ENCODE measurements around the gene CPNE5. TPM values are rescaled to one million over a fixed set of nuclear protein-coding genes. Genes with fewer than 3 reads are reported as not detected.

Gene CPNE5
- total and polyA plus RNA-seq, 2 donors (not counting 1 experiment from before 2014, with no cell fraction given), result 0.02 TPM; not detected in 1

DNA sequence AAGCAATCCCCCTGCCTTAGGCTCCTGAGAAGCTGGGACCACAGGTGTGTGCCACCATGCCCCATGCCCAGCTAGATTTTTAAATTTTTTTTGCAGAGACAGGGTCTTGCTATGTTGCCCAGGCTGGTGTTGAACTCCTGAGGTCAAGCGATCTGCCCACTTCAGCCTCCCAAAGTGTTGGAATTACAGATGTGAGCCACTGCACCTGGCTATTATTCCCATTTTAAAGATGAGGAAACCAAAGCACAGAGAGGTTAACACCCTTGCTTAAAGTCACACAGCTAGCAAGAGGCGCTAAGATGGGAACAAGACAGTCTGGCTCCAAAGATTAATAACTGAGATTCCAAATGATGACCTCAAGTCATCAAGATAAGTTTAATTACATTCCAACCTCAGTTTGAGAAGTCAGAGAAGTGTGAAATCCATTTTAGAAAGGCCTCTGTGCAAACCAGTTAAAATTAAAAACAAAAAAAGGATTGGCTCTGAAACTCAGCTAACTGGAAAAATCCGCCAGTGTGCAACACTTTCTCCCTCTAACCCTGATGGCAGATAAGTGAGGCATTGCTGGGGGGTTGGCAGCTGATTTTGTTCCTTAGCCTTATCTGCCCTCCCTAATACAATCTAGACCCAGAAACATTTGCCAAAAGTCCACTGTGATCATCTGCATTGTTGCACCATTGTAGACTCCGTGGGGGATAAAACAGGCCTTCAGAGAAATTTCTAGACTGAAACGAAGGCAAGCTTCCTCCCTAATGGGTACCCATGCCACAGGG is 55.5 kb downstream of the CPNE5 start:
- Histone ChIP-seq H3K27me3 (ENCODE audit: control insufficient read depth, insufficient read depth, low read length) (peaks cover 9% of the 10 kb centered on the region), H3K36me3 (ENCODE audit: control insufficient read depth, insufficient read depth, low read length) (no peaks in the 10 kb centered on the region), H3K27ac (ENCODE audit: insufficient read depth, low read length) (no peak overlapping the region), H3K4me2 (ENCODE audit: extremely low read depth, insufficient read depth, low read length) (no peak overlapping the region), H3K4me1 (ENCODE audit: control insufficient read depth, extremely low read depth, insufficient read depth, low read length) (no peaks in the 10 kb centered on the region), H3K9ac (ENCODE audit: insufficient read depth, low read length) (no peak overlapping the region), H4K20me1 (ENCODE audit: control insufficient read depth, extremely low read depth, insufficient read depth, low read length) (no peaks in the 10 kb centered on the region), H3K4me3 (replicated peaks in 1 of 4; ENCODE audit: control extremely low read depth in 1 of 4, insufficient read depth in 1 of 4, low read depth in 3 of 4, low read length in 4 of 4) (no peak overlapping the region), H3K79me2 (ENCODE audit: control insufficient read depth, insufficient read depth, low read length) (no peaks in the 10 kb centered on the region), H3K9me3 (ENCODE audit: control insufficient read depth, insufficient read depth, low read depth, low read length) (no peaks in the 10 kb centered on the region), H2AFZ (ENCODE audit: low read length) (no peak overlapping the region)
- DNase-seq (ENCODE audit: low read depth in 2 of 2), result no peak
- TF ChIP-seq, protein P1, sequence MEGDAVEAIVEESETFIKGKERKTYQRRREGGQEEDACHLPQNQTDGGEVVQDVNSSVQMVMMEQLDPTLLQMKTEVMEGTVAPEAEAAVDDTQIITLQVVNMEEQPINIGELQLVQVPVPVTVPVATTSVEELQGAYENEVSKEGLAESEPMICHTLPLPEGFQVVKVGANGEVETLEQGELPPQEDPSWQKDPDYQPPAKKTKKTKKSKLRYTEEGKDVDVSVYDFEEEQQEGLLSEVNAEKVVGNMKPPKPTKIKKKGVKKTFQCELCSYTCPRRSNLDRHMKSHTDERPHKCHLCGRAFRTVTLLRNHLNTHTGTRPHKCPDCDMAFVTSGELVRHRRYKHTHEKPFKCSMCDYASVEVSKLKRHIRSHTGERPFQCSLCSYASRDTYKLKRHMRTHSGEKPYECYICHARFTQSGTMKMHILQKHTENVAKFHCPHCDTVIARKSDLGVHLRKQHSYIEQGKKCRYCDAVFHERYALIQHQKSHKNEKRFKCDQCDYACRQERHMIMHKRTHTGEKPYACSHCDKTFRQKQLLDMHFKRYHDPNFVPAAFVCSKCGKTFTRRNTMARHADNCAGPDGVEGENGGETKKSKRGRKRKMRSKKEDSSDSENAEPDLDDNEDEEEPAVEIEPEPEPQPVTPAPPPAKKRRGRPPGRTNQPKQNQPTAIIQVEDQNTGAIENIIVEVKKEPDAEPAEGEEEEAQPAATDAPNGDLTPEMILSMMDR (conservative IDR thresholded peaks at IDR 0.05 in 1 of 2, IDR thresholded peaks at IDR 0.05 in 1 of 2; ENCODE audit: low read depth in 1 of 2, low read length in 2 of 2), result no peak
- no peak for TF ChIP-seq EZH2 (IDR thresholded peaks at IDR 0.05; ENCODE audit: low read length, missing control alignments)

DNA sequence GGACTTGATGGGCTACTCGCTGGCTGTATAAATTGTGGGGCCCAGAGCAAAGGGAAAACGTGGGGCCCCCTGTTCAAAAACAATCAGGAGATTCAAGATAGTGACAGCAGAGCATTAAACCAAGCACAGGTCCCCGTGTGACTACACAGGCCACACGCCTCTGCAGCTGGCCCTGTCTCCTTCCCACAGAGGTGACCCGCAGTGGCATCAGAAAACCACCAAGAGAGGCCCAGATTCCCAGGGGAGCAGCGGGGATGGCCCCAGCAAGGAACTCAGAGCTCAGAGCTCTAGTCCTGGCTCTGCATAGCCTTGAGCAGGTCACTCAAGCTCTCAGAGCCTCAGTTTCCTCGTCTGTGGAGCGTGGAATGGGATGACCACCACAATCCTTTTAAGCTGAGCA is 57.6 kb downstream of the CPNE5 start:
- H3K27ac ChIP-seq (ENCODE audit: insufficient read depth, low read length), result no peak overlapping the region
- no peak overlapping the region for H3K4me2 ChIP-seq (ENCODE audit: extremely low read depth, insufficient read depth, low read length)
- H3K9me3 ChIP-seq (ENCODE audit: control insufficient read depth, insufficient read depth, low read depth, low read length), result no peaks in the 10 kb centered on the region
- H3K27me3 ChIP-seq (ENCODE audit: control insufficient read depth, insufficient read depth, low read length), result peaks cover 15% of the 10 kb centered on the region
- no peak overlapping the region for H3K4me3 ChIP-seq (replicated peaks in 1 of 4; ENCODE audit: control extremely low read depth in 1 of 4, insufficient read depth in 1 of 4, low read depth in 3 of 4, low read length in 4 of 4)
- no peaks in the 10 kb centered on the region for H3K36me3 ChIP-seq (ENCODE audit: control insufficient read depth, insufficient read depth, low read length)
- H3K79me2 ChIP-seq (ENCODE audit: control insufficient read depth, insufficient read depth, low read length), result no peaks in the 10 kb centered on the region
- no peak overlapping the region for H2AFZ ChIP-seq (ENCODE audit: low read length)
- DNase-seq (ENCODE audit: low read depth in 2 of 2), result no peak
- no peak overlapping the region for H3K9ac ChIP-seq (ENCODE audit: insufficient read depth, low read length)
- no peaks in the 10 kb centered on the region for H4K20me1 ChIP-seq (ENCODE audit: control insufficient read depth, extremely low read depth, insufficient read depth, low read length)
- TF ChIP-seq EZH2 (IDR thresholded peaks at IDR 0.05; ENCODE audit: low read length, missing control alignments), result no peak
- TF ChIP-seq, protein P1 (conservative IDR thresholded peaks at IDR 0.05 in 1 of 2, IDR thresholded peaks at IDR 0.05 in 1 of 2; ENCODE audit: low read depth in 1 of 2, low read length in 2 of 2), result no peak
- no peaks in the 10 kb centered on the region for H3K4me1 ChIP-seq (ENCODE audit: control insufficient read depth, extremely low read depth, insufficient read depth, low read length)

DNA sequence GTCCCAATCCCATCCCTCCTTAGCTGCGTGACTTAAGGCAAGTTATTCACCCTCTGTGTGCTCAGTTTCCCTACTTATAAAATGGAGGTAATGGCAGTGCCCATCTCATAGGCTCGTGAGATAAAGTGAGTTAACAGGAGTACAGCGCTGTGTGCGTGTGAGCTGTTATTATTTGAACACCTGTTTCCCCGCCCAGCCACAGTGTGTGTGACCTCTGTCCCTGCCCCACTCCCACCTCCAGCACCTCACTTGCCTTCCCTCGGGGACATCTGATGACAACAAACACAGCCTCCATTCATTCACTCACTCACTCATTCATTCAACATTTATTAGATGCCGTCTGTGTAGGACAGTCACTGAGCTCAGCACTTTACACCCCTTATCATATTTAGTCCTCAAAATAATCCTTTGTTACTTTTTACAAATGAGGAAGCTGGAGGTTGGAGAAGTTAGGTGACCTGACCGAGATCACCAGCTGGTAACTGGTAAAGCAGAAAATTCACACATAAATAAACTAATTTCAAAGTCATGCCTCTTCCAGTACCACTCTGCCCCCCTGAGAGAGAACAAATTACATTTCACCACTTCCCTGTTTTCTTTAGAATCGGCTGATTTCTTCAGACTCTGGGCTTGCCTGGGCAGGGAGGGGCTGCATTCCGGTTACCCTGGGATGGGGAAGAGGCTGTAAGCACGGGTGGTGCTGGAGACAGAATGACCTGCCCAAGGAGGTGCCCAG is 58.6 kb downstream of the CPNE5 start:
- Histone ChIP-seq H3K4me2 (ENCODE audit: extremely low read depth, insufficient read depth, low read length) (no peak overlapping the region), H2AFZ (ENCODE audit: low read length) (no peak overlapping the region), H3K27me3 (ENCODE audit: control insufficient read depth, insufficient read depth, low read length) (peaks cover 15% of the 10 kb centered on the region), H3K27ac (ENCODE audit: insufficient read depth, low read length) (no peak overlapping the region), H4K20me1 (ENCODE audit: control insufficient read depth, extremely low read depth, insufficient read depth, low read length) (no peaks in the 10 kb centered on the region), H3K79me2 (ENCODE audit: control insufficient read depth, insufficient read depth, low read length) (no peaks in the 10 kb centered on the region), H3K9me3 (ENCODE audit: control insufficient read depth, insufficient read depth, low read depth, low read length) (no peaks in the 10 kb centered on the region), H3K4me1 (ENCODE audit: control insufficient read depth, extremely low read depth, insufficient read depth, low read length) (no peaks in the 10 kb centered on the region), H3K4me3 (replicated peaks in 1 of 4; ENCODE audit: control extremely low read depth in 1 of 4, insufficient read depth in 1 of 4, low read depth in 3 of 4, low read length in 4 of 4) (no peak overlapping the region), H3K9ac (ENCODE audit: insufficient read depth, low read length) (no peak overlapping the region), H3K36me3 (ENCODE audit: control insufficient read depth, insufficient read depth, low read length) (no peaks in the 10 kb centered on the region)
- TF ChIP-seq EZH2 (IDR thresholded peaks at IDR 0.05; ENCODE audit: low read length, missing control alignments), result no peak
- TF ChIP-seq, protein P1 (conservative IDR thresholded peaks at IDR 0.05 in 1 of 2, IDR thresholded peaks at IDR 0.05 in 1 of 2; ENCODE audit: low read depth in 1 of 2, low read length in 2 of 2), result no peak
- DNase-seq (ENCODE audit: low read depth in 2 of 2), result no peak
